ENCODE data around the gene SCPEP1.

DNA sequence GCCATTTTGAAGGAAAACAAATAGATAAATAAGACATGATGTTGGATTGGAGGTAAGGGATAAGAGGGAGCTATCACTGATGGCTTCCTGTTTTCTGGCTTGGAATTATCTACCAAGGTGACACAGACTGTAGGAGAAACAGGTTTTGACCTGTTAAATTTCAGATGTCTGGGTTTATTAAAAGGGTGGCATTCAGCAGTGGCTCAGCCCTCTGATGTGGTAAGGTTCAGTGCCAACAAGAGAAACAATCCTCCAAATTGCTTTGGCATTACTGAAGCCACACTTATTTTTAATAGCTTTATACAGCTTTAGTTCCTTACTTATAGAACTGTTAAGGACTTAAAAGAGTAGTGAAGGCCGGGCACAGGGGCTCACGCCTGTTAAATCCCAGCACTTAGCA lies 70.2 kb downstream of the SCPEP1 start:
- TF ChIP-seq ZNF274 (IDR thresholded peaks at IDR 0.05; ENCODE audit: low read depth, low read length) (no peak), YY1 (IDR thresholded peaks at IDR 0.05; ENCODE audit: insufficient read depth, insufficient read length) (no peak), SUZ12 (IDR thresholded peaks at IDR 0.05; ENCODE audit: extremely low read depth, insufficient read depth, insufficient read length) (no peak)

All from NT2/D1 (cell line).